Ishikawa (cell line): ENCODE data around the gene PLA2G4D.

ENCODE experiments used
- CEBPB ChIP-seq: IDR thresholded peaks from 2 replicates; pipeline ENCODE4 v1.6.1; 2012
- CREB1 ChIP-seq: IDR thresholded peaks from 2 replicates; pipeline ENCODE4 v1.6.1; 2012; ENCODE audit warnings: low read depth
- EP300 ChIP-seq: IDR thresholded peaks from 2 replicates; pipeline ENCODE4 v1.6.1; 2012; ENCODE audit warnings: borderline replicate concordance
- MAX ChIP-seq: IDR thresholded peaks from 2 replicates; pipeline ENCODE4 v1.6.1; 2012
- RAD21 ChIP-seq: IDR thresholded peaks from 2 replicates; pipeline ENCODE4 v1.6.1; 2012; ENCODE audit warnings: low read depth
- REST ChIP-seq: IDR thresholded peaks from 2 replicates; pipeline ENCODE4 v1.6.1; 2012; ENCODE audit warnings: low read depth, mild to moderate bottlenecking
- TCF12 ChIP-seq: IDR thresholded peaks from 2 replicates; pipeline ENCODE4 v1.6.1; 2012; ENCODE audit warnings: low read depth
- TEAD4 ChIP-seq: IDR thresholded peaks from 2 replicates; pipeline ENCODE4 v1.6.1; 2012
- USF1 ChIP-seq: IDR thresholded peaks from 2 replicates; pipeline ENCODE4 v1.6.1; 2012
- YY1 ChIP-seq: IDR thresholded peaks from 2 replicates; pipeline ENCODE4 v1.6.1; 2012; ENCODE audit warnings: low read depth
- ZBTB7A ChIP-seq: IDR thresholded peaks from 2 replicates; pipeline ENCODE4 v1.6.1; 2012; ENCODE audit warnings: low read depth

GRCh38 chr15:42080919-42081830, 13.2 kb downstream of the PLA2G4D start:
- no peak for TF ChIP-seq CEBPB
- no peak for TF ChIP-seq EP300
- no peak for TF ChIP-seq YY1
- TF ChIP-seq TEAD4 = no peak
- TF ChIP-seq RAD21 = no peak
- no peak for TF ChIP-seq MAX
- no peak for TF ChIP-seq USF1
- no peak for TF ChIP-seq CREB1
- no peak for TF ChIP-seq REST
- no peak for TF ChIP-seq TCF12
- TF ChIP-seq ZBTB7A = no peak
